HK-2 (cell line): ENCODE data around the gene FARP1.
A peak's percentile ranks its signal among the peaks of the same experiment; 100 is the strongest.

Experiments
- DNase-seq: peaks from one replicate; pipeline ENCODE4 v3.0.0-alpha.2; 2018; ENCODE audit not compliant: unreplicated experiment

Gene FARP1, protein sequence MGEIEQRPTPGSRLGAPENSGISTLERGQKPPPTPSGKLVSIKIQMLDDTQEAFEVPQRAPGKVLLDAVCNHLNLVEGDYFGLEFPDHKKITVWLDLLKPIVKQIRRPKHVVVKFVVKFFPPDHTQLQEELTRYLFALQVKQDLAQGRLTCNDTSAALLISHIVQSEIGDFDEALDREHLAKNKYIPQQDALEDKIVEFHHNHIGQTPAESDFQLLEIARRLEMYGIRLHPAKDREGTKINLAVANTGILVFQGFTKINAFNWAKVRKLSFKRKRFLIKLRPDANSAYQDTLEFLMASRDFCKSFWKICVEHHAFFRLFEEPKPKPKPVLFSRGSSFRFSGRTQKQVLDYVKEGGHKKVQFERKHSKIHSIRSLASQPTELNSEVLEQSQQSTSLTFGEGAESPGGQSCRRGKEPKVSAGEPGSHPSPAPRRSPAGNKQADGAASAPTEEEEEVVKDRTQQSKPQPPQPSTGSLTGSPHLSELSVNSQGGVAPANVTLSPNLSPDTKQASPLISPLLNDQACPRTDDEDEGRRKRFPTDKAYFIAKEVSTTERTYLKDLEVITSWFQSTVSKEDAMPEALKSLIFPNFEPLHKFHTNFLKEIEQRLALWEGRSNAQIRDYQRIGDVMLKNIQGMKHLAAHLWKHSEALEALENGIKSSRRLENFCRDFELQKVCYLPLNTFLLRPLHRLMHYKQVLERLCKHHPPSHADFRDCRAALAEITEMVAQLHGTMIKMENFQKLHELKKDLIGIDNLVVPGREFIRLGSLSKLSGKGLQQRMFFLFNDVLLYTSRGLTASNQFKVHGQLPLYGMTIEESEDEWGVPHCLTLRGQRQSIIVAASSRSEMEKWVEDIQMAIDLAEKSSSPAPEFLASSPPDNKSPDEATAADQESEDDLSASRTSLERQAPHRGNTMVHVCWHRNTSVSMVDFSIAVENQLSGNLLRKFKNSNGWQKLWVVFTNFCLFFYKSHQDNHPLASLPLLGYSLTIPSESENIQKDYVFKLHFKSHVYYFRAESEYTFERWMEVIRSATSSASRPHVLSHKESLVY

DNA sequence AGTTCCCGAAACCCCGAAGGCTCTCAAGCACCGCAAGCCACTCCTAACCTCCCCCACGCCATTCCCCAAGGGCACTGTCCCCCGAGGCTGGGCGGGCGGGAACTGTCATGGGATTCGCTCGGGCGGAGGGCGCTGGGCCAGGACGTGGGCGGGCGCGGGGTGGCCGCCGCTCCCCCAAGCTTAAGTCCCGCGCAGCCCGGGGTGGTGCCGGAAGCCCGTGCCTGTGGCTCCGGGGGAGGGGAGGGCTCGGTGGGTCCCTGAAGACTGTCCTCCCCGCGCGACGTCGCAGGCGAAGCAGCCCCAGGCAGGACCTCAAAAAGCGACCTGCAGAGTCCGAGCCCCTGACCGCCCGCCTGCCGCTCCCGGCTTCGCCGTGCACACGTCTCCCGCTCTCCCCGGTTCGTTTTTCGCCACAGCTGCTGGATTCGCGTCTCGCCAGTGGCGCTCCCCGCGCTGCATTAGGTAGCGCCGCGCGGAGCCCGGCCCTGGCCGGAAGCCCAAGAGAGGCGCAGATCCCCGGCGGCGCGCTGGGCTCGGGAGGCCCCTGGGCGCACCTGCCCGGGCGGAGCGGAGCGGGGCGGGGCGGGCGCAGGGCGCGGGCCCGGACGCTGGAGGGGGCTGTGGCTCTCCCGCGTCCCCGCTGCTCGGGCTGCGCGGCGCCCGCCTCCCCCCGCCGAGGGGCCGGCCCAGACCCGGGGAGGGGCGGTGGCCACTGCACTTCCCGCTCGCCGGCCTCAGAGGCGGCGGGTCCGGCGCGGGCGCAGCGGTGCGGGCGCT, at the start of gene FARP1:
TSS of gene FARP1 (plus strand) at position 715 of the 777 bp plus-strand sequence. CDS start 70,149 bp downstream, outside the sequence.
- DNase-seq: peak; percentile 73

DNA sequence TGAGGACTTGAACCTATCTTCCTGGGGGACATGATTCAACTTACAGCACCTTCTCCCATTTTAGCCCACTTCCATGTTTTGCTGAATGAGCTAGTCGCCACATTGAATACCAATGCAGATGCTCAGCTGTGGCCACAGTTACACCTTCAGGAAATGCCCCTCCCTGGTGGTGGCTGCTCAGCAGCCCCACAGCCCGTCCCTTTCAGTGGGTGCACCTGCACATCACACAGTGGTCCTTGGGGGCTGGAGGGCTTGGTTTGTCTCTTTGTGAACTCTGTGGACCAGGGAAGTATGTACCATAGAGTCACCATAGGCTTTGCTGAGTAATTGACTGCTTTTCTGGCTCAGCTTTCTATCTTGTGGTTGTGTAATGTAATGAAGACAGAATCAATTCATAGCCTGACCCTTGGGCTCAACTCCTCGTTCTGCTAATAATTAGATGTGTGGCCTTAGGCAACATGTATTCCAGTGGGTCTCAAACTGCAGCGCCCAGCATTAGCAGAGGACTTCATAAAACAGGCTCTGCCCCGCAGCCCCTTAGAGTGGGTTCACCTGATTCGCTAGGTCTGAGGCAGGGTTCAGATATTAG, 48.1 kb upstream of the FARP1 start:
- no peak for DNase-seq

DNA sequence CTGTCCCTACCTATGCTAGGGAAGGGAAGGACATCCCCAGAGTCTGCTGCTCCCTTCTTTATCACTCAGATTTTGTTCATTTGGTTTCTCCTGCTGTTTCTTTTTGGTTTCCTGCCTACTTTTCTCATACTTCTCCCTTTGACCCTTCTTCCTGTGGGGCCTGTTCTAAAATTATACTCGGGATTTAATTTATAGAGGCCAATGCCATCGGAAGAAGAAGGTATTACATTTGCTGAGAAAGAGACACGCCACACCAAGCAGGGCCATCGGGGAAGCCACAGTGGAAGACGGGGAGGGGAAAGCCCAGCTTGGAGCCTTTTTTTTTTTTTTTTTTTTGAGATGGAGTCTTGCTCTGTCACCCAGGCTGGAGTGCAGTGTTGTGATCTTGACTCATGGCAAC, 46.8 kb upstream of the FARP1 start:
- DNase-seq: no peak

DNA sequence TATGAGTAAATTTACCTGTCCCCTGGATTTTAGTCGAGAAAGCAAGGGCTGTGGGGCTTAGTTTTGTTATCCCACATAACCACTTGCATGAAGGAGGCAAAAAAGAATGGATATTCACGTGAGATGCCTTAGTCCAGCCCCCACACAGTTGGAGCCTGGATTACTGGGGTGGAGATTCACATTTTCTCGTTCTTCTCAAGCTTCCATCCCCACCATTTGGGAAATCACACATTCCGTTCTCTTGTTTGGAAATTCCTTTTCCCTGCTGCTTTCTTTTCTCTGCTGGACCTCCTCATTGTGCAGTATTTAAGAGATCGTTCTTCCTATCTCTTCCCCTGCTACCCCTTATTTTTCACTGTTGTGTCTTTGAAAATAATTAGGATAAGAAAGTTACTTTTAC, 45.1 kb upstream of the FARP1 start:
- no peak for DNase-seq

DNA sequence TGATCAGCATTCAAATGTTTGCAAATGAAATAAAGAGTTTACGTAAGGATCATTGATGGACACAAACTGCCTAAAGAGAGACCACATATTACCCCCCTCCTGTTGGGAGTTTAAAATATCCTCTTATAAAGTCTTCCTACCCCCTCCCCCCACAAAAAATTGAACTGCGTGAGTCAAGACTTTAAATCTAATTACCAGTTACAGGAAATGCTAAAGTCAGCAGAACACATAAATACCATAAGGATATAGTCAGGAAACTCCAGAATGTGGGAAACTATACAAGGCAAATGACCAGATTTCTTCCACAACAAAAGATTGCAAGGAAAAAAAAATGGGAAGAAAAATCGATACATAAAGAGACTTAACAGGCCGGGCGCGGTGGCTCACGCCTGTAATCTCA, 44.4 kb upstream of the FARP1 start:
- no peak for DNase-seq

DNA sequence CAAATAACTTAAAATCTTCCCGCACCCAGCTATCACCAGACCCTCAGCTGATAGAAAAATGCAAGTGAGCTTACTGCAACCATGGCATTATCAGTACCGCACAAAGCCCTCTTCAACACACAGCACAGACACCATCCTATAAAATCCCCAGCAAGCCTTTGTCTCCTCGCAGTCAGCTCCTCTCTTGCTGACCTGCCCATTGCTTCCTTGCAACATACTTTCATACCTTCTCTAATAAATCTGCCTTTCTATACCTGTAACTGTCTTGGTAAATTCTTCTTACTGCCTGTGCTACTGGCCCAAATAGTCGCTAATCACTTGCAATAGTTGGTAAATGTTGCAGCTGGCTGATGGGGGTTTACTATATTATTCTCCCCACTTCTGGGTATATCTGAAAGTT, 43.3 kb upstream of the FARP1 start:
- DNase-seq: no peak

DNA sequence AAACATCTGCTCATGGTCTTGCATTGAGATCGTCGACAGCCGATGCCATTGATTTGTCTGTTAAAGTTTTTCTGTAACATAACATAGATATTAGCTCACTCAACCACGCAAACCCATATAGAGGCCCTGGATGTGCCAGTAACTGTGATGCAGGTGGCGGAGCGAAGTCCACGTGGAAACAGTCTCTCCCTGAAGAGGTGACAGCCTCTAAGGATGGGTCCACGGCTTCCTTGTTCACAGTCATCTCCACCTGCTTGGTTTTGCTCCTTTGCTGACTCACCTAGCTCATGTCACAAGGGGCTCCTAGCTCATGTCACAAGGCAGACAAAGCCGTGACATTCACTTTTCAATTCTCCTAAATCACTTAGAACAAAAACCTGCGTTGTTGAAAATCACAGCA, 42.4 kb upstream of the FARP1 start:
- DNase-seq: no peak

DNA sequence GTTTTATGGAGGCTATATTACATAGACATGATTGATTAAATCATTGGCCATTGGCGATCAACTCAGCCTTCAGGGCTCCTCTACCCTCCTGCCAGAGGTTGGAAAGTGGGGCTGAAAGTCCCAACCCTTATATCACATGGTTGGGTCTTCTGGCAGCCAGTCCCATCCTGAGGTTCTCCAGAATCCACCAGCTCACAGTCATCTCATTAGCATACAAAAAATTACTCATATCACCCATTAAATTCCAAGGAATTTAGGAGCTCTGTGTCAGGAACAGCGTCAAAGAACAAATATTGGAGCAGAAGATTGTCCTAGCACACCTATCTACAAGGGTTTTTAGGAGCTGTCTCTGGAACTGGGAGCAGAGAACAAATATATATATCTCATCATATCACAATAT, 39.4 kb upstream of the FARP1 start:
- DNase-seq: no peak

DNA sequence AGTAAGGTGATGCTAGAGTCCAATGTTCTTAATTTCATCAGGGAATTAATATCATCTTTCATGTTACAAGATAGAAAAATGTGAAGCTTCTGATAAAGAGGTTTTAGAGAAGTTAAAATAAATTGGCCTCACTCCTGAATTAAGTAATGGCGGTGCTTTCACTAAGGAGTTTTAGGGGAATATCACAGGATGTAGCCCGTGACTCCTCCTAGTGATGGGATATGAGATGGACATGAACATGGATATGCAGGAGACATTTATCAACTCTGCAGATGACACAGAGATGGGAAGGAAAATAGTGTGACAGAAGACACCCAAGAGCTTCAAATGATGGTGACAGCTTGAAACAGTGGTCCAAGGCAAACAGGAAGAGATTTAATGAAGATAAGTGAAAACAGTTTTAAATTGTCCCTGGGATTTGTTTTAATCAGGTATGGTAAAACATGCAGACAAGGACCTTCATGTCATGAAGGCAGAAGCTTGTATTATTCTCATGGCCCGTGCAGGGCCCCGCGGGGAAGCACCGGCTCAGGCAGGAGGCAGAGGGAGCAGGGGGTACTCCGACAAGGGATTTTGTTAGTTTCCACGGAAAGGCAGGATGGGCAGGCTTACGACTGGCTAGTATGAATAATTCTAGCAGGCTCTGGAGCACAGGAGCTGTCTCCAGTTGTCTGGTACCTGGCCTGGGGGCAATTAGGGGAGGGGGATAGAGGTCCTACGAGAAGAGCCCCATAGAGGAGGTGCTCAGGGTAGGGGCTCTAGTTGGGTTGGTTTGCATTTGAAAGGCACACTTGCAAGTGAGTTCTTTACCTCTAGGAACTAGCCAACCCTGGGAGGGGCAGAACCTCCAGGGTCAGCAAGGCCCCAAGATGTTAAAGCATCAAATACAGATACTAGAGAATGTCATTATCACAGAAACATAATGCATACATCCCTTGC, 38.7 kb upstream of the FARP1 start:
- no peak for DNase-seq

DNA sequence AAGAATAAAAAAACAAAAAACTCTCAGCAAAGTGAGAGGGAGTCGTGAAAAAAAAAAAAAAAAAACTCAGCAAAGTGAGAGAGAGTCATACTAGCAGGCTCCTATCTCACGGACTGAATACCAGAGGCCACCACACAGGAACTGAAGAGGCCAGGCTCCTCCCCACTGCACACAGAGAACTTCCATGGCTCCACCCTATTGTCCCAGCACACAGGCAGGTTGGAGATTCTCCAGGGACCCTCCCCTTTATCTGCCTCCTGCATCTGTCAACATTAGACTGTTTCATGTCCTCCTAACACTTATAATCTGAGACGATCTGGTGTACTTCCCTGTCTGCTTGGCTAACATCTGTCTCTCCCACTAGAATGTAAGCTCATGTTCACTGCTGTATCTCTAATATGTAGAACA, 37.0 kb upstream of the FARP1 start:
- DNase-seq: no peak

DNA sequence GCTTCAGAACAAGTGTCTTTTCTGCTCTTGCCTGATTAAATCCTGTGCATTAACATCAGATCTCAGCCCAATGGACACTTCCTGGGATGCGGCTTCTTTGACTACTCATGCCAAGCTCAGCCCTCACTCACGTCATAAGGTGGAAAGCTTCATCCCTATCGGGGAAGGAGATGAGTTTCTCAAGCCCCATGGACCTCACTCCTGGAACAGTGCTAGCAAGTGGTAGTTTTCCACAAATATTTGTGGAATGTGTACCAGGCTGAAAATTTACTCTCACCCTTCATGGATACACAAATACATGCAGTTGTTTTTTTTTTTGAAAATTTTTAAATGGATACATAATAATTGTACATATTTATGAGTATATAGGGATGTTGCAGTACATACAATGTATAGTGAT, 34.6 kb upstream of the FARP1 start:
- DNase-seq: no peak

DNA sequence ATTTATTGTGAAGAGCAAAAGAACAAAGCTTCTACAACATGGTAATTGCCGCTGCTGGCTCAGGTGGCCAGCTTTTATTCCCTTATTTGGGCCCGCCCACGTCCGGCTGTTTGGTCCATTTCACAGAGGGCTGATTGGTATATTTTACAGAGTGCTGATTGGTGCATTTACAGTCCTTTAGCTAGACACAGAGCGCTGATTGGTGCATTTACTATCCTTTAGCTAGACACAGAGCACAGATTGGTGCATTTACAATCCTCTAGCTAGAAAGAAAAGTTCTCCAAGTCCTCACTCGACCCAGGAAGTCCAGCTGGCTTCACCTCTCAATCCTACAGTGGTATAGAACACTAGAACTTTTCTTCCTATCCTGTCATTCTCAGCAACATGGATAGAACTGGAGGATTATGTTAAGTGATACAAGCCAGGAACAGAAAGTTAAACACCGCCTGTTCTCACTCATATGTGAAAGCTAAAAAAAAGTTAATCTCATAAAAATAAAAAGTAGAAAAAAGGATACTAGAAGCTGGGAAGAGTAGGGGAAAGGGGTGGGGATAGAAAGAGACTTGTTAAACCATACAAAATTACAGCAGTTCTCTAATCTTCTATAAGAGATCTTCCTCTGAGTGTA, 33.6 kb upstream of the FARP1 start:
- DNase-seq: no peak

DNA sequence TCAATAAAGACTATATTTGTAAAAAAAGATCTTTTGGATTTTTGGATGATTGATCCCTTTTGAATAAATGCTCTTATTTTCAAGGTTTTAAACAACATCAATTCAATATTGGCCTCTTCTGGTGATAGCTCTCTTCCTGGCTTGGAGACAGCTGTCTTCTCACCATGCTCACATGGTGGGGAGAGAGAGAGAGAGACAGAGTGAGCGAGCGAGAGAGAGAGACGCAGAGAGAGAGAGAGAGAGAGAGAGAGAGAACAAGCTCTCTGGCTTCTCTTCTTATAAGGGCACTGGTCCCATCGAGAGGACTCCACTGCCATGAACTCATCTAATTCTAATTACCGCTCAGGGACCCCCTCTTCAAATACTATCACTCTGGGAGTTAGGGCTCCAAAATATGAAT, 32.1 kb upstream of the FARP1 start:
- no peak for DNase-seq

DNA sequence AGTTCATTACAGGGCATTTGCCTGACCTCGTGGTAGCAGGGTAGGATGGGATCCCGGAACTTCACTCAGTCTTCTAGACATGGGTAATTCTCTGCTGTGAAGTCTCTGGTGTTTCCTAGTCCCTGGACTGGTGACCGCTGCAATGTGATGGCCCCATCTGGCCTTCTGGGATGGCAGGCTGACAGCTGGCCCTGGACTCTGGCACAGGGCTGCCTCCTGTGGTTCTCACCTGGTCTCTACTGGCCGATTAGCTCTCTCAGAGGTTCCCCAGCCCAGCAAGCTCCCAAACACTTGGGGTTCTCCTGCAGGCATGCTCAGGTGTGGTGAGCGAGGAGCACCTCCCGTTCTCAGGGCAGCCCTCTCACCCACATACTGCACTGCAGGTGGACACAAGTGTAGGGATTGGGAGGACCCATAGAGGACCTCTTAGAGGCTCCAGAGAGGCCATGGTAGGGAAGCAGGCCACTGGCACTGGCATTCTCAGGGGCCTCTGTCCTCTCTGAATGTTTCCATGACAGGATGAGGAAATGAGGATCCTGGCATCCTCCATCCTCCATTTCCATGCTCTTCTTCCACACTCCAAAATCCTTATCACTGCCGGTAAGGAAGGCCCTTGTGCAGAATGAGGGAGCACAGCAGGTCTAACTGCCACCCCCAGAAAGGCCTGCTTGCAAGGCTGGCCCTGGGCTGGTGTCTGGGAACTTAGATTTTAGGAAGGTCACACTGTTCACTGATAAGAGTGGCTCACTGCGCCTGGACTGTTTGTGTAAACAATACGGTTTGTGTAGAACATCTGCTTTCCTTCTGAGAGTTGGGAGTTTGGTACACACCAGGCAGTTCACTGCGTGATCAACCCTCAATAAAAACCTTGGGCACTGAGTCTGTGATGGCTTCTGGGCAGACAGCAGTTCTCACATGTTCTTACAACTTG, 31.5 kb upstream of the FARP1 start:
- no peak for DNase-seq

DNA sequence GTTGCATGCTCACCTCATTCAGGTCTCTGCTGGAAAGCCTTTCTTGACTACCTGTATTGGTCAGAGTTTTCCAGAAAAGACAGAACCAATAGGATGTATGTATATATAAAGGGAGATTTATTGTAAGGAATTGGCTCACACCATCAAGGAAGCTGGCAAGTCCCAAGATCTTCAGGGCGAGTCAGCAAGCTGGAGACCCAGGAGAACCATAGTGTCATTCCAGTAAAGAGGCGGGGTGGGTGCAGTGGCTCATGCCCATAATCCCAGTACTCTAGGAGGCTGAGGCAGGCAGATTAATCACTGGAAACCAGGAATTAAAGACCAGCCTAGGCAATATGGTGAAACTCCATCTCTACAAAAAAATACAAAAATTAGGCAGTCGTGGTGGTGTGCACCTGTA, 30.4 kb upstream of the FARP1 start:
- DNase-seq: no peak

DNA sequence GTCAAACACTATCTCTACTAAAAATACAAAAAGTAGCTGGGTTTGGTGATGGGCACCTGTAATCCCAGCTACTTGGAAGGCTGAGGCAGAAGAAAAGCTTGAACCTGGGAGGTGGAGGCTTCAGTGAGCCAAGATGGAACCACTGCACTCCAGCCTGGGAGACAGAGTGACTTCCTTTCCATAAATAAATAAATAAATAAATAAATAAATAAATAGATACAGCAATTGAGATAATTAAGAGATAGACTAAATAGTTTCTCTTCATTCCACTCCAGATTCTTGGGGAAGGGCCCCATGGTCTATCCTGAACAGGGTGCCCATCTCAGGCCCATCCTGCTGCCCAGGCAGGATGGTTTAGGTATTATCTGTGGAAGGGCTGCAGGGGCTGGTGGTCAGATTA, 24.0 kb upstream of the FARP1 start:
- DNase-seq: no peak

DNA sequence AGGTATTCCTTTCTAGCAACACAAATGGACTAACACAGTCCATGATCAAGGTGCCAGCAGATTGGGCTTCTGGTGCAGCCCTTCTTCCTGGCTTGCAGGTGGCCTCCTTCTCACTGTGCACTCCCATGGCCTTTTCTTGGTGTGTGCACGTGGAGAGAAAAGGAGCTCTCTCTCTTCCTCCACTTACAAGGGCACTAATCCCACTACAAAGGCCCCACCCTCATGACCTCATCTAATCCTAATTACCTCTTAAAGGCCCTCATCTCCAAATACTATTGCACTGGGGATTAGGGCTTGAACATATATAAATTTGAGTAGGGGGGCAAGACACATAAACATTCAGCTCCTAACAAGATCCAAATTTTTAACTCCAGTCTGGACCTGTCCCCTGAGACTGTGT, 19.7 kb upstream of the FARP1 start:
- no peak for DNase-seq

DNA sequence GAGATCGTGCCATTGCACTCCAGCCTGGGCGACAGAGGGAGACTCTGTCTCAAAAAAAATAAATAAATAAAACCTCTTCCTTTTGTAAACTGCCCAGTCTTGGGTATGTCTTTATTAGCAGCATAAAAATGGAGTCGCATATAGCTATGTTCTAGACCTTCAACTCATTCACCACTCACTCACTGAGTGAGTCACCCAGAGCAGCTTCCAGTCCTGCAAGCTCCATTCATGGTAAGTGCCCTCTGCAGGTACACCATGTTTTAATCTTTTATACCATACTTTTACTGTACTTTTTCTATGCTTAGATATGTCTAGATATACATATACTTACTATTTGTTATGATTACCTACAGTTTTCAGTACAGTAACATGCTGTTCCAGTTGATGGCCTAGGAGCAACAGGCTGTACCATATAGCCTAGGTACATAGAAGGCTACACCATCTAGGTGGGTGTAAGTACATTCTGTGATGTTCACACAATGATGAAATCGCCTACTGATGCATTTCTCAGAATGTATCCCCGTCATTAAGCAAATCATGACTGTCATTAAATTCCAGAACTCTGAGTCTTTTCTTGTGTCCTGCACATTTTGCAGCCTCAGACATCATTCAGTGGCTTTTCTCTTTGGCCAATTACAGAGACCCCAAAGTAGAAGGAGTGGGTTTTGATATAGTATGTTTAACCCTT, 13.7 kb upstream of the FARP1 start:
- DNase-seq: no peak
